HG02981 (cell line): ENCODE measurements around the gene PREX1.

Experiments
- ATAC-seq: cut with Tn5 transposase; IDR thresholded peaks from one replicate; pipeline ENCODE4 v1.9.1; 2021; ENCODE audit warnings: mild to moderate bottlenecking, moderate library complexity; ENCODE audit not compliant: unreplicated experiment

Gene PREX1

GRCh38 chr20:48706710-48707365 is 121.0 kb downstream of the PREX1 start:
- ATAC-seq: no peak

DNA sequence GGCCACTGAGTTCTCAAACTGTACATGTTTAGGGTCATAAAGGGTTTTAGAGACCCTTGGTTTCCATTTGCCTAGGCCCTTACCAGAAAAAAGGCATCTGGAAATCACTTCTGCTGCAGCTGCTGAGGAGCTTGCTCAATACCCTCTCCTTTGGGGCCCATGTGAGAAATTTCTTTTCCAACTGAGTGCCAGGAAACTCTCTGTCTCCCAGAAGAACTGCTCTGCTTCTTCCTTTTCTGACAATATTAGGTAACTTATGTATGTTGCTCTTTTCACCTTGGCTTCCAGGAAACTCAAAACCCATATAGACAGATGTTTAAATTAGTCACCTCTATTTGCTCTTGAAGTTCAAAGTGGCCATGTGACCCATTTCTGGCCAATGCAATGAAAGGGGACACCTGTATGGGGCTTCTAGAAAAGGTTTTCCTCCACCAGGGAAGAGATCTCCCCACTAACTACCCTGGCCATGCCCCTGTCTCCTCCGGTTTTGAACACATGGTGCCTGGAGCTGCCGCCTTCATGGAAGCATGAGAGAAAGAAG is 121.6 kb downstream of the PREX1 start:
- no peak for ATAC-seq

DNA sequence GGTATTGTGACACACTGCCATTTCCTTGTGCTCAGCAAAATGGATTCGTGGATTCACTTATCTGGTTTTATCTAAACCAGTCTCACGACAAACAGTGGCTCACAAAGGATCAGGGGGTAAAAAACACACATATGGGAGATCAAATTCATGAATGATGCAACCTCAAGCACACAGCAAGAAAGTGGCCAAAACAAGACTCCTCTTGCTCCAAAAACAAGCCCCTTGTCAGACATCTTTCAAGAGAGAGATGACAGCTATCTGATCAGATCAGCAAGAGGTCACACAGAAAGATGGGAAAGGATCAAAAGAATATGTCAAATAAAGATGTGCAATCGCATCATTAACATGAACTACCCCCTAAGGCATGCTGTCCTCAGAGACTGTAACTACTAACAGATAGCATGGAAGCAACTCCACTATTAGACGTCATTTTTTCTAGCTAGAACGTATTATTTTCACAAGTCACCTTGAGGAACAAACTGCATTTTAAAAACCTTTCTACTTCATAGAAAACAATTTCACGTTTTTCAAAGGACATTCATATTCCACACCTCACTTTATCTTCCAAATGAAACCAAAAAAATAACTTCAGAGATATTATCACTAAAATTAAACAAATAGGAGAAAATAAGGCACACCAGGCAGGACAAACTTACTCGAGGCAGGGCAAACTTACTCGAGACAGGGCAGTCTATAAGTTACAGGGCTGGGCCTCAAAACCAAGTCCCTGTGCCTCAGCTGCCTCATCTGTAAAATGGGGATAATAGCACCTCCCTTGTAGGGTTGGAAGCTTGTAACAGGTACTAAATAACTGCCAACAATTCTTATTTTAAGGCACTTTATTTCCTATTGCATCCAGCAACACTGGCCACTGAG is 122.3 kb downstream of the PREX1 start:
- no peak for ATAC-seq

GRCh38 chr20:48704761-48705160 is 123.0 kb downstream of the PREX1 start:
- ATAC-seq: no peak

GRCh38 chr20:48703511-48704219 is 124.1 kb downstream of the PREX1 start:
- no peak for ATAC-seq

DNA sequence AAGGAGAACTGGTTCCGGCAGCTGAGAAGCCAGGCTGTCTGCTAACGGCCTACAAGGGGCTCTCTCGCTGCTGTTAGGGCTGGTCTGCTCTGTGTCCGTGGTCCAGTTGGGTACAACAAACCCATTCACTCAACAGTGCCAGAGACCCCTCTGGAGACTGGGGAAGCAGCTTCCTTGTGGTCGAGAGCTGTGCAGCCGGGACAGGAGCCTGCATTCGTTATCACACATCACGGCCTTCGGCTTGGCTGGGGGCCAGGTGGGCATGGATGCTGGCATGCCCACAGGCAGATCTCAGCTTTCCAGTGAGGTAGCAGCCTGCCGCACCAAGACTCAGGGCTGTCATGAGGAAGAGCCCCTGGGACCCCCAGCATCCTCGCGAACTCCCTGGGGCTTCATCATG is 124.7 kb downstream of the PREX1 start:
- ATAC-seq: no peak

- no peak for ATAC-seq
Observed at GRCh38 chr20:48702455-48702913, 125.3 kb downstream of the PREX1 start.

GRCh38 chr20:48701702-48702101 is 126.1 kb downstream of the PREX1 start:
- no peak for ATAC-seq

DNA sequence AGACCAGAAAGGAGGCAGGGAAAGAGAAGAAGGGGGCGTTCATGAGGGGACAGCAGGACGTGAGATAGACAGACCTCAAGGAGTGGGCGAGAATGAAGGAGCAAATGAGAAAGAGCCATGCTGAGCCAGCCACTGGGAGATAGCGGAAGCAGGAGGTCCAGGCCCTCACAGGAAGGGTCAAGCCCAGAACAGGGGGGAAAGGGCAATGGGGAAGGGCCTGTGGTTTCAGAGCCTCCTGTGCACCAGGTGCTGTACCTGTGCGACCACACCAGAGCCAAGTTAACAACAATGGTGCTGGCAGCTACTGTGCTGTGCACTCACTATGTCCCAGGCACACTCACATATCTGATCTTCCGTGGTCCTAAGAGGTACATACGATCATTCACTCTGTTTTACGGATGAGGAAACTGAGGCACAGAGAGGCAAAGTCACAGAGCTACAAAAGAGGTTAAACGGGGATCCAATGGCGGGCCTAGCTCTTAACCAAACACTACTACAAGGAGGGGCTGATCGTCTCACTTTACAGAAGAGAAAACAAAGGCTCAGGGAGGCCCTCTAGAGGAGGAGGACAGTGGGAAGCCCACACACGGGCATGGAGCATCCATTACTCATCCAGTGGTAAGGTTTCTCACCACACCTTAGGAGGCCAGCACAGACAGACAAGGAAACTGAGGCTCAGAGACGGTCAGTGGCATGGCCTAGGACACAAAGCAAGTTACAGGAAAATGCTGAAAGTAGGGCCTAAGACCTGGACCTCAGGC is 129.1 kb downstream of the PREX1 start:
- ATAC-seq: no peak

DNA sequence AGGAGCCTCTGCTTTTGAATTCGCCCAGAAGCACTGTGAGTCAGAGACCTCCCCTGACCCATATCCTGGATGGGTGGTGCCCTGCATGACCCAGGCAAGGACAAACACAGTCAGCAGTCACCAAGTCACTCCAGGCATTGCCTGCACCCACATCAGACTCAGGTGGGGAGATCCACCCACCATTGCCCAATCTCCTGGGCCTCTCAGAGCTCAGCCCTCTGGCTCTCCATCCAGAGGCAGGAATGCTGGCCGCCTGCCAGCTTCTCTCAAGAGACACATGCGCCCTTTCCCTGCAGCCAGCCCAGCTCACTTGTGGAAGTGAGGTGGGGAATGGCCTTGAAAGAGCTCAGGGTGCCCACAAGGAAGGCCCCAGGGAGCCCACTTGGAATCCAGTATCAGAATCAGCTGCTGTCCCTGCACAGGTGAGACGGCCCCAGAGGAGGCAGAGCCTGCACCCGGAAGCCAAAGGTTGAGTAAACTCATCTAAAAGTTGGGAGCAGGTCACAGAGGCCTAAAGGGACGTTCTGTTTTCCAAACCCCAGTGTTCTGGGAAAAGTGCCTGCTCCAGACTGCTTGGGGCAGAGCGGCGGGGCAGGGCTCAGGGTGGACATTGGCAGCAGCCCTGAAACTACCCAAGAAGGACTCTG is 129.8 kb downstream of the PREX1 start:
- no peak for ATAC-seq

- ATAC-seq: no peak
Observed at GRCh38 chr20:48696671-48697070, 131.1 kb downstream of the PREX1 start.

DNA sequence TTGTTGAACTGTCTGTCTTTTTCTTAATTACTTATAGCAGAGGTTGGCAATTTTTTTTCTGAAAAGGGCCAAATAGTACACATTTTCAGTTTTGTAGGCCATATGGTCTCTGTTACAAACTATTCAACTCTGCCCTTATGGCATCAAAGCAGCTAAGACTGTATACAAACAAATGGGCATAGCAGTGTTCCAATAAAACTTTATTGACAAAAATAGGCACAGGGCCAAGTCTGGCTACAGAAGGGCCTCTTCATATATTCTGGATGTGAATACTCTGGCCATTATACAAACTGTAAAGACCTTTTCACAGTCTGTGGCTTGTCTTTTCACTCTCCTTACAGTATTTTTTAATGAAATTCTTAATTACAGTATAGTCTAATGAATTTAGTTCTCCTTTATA is 132.1 kb downstream of the PREX1 start:
- no peak for ATAC-seq

DNA sequence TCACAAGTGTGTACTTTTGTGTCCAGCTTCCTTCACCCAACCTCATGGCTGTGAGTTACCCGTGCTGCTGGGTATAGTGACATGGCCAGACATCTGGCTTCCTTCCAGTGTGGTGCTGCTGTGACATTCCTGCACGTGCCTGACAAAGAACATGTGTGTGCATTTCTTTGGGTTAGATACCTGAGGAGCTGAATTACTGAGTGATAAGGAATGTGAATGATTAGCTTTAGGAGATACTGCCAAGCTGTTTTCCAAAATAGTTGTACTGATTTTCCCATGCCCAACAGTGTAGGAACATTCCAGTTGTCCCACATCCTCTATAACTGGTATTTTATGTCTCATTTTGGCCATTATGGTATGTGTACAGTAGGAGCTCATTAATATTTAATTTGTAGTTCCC is 132.5 kb downstream of the PREX1 start:
- ATAC-seq: no peak

- ATAC-seq: no peak
Observed at GRCh38 chr20:48694381-48694865, 133.4 kb downstream of the PREX1 start.

DNA sequence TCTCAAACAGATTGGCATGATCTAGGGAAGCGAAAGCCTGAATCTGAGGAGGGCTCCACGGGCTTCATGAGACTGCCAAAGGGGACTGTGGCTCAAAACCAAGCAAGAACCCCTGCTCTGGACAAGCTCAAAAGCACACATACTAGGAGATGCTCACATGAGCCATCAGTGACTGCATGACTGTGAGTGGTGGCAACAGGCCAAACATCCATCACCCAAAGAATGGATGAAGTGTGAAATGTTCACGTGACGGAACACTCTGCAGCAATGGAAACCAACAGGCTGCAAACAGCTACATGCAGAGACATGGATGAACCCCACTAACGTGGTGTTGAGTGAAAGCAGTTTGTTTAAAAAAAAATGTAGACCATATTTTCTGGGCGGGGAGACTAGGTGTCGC is 136.3 kb downstream of the PREX1 start:
- ATAC-seq: no peak

- ATAC-seq: no peak
Observed at GRCh38 chr20:48690888-48691287, 136.9 kb downstream of the PREX1 start.

- no peak for ATAC-seq
Observed at GRCh38 chr20:48689874-48690571, 137.8 kb downstream of the PREX1 start.

DNA sequence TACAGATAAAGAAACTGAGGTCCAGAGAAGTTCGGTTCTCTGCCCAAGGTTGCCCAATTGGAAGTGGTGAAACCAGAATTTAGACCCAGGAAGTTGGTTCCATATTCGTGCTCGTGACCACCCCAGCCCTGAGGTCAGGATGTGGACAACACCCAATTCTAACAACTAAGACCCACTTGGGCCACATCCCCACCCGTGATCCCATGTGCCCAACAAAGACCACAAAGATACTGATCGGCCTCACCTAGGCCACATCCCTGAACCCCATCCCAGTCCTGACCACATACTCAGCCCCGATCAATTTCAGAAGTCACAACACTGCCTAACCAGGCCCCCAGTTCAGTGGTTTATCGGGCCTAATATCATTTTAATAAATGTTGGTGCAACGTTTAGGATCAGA is 138.4 kb downstream of the PREX1 start:
- no peak for ATAC-seq

DNA sequence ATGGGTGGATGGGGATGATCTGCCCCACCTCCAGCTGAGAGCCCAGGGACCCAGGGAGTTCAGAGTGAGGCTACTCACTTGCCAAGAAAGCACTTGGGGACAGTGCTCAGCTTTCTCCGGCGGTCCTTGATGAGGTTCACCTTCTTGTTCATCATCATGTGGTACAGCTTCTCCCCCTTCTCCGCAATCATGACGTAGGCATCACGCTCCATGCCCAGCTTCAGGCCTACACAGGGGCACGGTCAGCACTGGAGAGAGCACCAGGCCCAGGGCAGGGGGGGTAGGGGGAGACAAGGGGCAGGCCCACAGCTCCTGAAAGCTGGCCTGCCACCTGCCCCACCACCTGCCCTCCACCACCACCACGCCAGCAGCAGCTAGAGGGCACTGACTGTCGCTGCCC is 139.2 kb downstream of the PREX1 start:
- ATAC-seq: no peak
